AG10803 (cell line): ENCODE results near the gene CXCL12.

ENCODE experiments used
- DNase-seq: peaks from one replicate; pipeline ENCODE4 v3.0.0; 2010; ENCODE audit warnings: low read depth
- H3K4me3 ChIP-seq: 2 replicates; pipeline ENCODE4 v1.5.1; 2011; ENCODE audit warnings: mild to moderate bottlenecking, low read length, control low read depth
- TF ChIP-seq, protein P1 (sequence below): conservative IDR thresholded peaks from 2 replicates; pipeline ENCODE4 v1.5.1; 2011; ENCODE audit warnings: mild to moderate bottlenecking, low read length, control low read depth, inconsistent platforms

The CXCL12 gene

DNA sequence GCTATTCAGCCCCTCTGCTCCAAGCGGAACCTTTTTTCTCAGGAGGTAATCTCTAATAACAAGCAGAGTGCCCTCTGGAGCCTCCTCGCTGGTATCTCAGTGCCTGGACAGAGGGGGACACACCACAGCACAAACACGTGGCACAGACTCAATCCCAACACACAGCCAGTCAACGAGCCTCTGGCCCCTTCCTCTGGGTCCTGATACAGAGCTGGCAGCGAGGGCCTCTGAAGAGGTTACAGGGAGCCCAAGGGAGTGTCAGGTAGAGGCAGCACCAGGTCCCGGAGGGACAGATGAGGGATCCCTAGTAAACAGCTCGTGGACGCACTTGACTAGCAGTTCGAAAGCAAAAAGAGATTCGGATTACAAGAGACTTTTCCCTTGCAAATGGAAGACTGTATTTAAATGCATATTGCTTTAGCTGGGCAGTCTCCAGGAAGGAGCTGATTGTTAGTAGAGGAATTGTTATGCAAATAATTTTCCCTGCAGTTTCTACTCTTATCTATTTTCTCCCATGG lies 14.1 kb downstream of the CXCL12 start:
- TF ChIP-seq, protein P1, sequence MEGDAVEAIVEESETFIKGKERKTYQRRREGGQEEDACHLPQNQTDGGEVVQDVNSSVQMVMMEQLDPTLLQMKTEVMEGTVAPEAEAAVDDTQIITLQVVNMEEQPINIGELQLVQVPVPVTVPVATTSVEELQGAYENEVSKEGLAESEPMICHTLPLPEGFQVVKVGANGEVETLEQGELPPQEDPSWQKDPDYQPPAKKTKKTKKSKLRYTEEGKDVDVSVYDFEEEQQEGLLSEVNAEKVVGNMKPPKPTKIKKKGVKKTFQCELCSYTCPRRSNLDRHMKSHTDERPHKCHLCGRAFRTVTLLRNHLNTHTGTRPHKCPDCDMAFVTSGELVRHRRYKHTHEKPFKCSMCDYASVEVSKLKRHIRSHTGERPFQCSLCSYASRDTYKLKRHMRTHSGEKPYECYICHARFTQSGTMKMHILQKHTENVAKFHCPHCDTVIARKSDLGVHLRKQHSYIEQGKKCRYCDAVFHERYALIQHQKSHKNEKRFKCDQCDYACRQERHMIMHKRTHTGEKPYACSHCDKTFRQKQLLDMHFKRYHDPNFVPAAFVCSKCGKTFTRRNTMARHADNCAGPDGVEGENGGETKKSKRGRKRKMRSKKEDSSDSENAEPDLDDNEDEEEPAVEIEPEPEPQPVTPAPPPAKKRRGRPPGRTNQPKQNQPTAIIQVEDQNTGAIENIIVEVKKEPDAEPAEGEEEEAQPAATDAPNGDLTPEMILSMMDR = no peak
- DNase-seq = no peak
- H3K4me3 ChIP-seq = no peak overlapping the region

DNA sequence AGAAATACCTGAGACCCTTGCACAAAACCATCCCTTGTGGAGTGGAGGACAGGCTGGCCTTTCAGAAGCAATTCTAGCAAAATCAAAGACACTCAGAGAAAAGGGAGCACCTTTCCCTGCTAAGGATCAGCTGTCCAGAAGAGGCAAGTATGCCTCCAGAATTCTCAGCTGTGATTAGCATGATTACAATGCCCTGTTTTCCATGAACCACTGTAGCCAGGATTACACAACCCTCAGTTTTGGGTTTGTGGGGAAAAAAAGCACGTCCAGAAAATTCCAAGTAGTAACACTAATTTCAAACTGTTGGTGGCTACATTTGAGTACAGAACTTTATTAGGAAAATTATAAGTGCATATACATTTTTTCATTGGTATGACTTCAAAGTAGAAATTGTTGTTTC lies 15.0 kb downstream of the CXCL12 start:
- TF ChIP-seq, protein P1 = no peak
- no peak overlapping the region for H3K4me3 ChIP-seq
- DNase-seq = peak; percentile 80

DNA sequence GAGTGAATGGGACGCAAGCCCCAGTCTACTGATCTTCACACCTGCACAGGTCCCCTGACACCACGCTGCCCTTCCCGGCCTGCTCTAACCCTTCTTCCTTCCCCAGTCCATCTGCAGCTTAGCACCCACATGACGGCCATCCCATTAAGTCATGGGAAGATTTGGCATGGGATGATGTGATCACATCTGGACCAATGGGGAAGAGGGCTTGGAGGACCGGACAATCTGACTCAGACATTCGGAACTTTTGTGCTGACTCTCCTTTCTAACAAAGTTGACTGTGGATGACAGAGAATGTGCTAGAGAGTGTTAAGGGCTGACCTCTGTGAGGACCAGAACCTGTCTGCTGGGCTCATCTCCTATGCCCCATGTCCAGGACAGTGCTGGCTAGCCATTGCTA lies 15.6 kb downstream of the CXCL12 start:
- DNase-seq = peak; percentile 60
- TF ChIP-seq, protein P1 = no peak
- H3K4me3 ChIP-seq = no peak overlapping the region

DNA sequence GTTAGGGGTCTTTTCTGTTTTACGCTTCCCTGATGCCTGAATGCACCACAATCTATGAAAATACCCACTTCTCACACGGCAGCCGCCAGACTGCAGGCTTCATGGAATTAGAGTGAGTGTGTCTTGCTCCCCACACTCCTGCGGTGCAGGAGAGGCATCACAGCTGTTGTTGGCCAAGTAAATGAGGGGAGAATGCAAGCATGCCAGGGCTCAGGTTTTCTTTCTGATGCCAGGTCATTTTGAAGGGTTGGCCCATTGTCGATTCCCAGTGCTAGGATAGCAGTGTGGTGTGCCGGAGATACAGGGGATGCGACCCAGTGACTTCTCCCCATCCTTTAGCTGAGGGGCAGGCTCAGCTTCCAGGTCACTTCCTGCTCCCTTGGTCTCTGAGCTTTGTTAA lies 16.3 kb downstream of the CXCL12 start:
- H3K4me3 ChIP-seq = no peak overlapping the region
- no peak for DNase-seq
- TF ChIP-seq, protein P1 = no peak

DNA sequence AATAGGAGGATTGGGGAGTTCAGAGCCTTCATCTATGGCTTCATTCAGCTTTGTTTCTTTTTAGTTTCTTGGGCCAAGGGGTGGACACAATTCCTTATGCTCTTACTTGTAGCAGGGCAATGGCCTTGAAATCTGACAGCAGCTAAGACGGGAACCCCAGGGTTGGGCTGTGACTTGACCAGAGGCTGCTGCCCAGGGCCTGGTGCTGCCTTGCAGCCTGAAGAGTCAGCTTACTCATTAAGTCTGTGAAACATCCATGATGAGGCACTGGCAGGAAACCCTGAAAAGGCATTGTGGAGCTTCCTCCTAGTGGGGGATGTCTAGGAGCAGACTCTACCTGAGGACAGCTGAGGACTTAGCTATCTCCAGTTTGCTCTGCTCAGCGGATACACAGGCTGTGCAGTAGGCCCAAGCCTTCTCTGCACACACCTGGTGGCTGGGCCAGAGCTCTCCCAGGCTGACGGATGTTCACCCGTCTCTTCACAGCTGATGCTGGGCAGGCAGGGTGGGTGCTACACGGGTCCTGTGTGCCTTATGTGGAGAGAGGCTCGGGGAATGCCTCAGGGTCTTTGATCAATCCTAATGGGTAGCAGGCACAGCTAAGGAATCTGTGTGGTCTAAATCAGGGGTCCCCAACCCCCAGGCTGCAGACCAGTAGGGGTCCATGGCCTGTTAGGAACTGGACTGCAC lies 17.8 kb downstream of the CXCL12 start:
- no peak overlapping the region for H3K4me3 ChIP-seq
- no peak for DNase-seq
- TF ChIP-seq, protein P1 = no peak

DNA sequence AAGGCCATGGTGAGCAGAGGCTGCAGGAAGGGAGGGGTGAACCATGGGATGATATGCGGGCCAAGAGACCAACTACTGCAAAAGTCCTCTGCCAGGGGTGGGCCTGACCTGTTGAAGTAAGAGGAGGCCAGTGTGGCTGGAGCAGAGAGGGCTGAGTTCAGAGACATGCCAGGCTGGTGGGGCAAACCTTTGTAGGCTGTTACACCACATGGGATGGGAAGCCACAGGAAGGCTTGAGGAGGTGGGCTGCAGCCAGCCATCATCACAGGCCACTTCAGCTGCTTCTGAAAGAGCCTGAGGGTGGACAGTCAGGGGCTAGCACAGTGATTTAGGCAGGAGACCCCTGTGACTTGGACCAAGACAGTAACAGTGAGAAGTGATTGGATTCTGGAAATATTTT lies 20.3 kb downstream of the CXCL12 start:
- no peak for DNase-seq
- no peak overlapping the region for H3K4me3 ChIP-seq
- TF ChIP-seq, protein P1 = no peak

DNA sequence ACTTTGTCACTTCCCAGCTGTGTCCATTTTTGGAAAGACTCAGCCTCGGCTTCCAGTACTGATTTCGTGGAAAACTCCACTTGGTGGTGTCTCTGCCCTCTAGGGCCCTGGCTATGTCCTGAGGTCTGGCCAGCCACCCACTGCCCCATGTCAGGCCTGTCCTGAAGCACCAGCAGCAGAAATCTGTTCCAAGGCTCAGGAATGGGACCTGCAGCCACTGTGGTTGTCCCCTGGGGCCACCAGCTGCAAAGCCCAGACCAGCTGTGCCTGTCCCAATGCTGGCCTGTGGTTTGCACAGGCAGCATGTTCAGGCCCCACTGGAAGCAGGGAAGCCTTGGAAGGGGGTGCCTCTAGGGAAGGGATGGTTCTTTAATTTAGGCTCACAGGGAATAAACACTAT lies 21.2 kb downstream of the CXCL12 start:
- no peak overlapping the region for H3K4me3 ChIP-seq
- TF ChIP-seq, protein P1 = no peak
- no peak for DNase-seq
